ENCODE measurements around the gene PDE7B.

PDE7B gene

GRCh38 chr6:135996668-135997067, 145.2 kb downstream of the PDE7B start:
- Mint-ChIP-seq H3K27me3 (ENCODE audit: low read depth) (no peaks in the 10 kb centered on the region), H3K27ac (no peak overlapping the region), H3K4me3 (no peak overlapping the region), H3K36me3 (ENCODE audit: low read depth) (no peaks in the 10 kb centered on the region), H3K4me1 (no peaks in the 10 kb centered on the region), H3K9me3 (peaks cover 19% of the 10 kb centered on the region)
- TF ChIP-seq, protein P1, sequence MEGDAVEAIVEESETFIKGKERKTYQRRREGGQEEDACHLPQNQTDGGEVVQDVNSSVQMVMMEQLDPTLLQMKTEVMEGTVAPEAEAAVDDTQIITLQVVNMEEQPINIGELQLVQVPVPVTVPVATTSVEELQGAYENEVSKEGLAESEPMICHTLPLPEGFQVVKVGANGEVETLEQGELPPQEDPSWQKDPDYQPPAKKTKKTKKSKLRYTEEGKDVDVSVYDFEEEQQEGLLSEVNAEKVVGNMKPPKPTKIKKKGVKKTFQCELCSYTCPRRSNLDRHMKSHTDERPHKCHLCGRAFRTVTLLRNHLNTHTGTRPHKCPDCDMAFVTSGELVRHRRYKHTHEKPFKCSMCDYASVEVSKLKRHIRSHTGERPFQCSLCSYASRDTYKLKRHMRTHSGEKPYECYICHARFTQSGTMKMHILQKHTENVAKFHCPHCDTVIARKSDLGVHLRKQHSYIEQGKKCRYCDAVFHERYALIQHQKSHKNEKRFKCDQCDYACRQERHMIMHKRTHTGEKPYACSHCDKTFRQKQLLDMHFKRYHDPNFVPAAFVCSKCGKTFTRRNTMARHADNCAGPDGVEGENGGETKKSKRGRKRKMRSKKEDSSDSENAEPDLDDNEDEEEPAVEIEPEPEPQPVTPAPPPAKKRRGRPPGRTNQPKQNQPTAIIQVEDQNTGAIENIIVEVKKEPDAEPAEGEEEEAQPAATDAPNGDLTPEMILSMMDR (IDR thresholded peaks at IDR 0.05; ENCODE audit: unreplicated experiment in 3 of 3) = no peak

DNA sequence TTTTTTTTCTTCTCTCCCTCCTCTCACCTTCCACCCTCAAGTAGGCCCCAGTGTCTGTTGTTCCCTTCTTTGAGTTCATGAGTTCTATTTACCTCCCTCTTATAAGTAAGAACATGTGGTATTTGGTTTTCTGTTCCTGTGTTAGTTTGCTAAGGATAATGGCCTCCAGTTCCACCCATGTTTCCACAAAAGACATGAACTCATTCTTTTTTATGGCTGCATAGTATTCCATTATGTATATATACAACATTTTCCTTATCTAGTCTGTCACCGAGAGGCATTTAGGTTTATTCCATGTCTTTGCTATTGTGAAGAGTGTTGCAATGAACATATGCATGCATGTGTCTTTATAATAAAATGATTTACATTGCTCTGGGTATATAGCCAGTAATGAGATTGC, 147.9 kb downstream of the PDE7B start:
- H3K9me3 Mint-ChIP-seq = peaks cover 24% of the 10 kb centered on the region
- H3K27ac Mint-ChIP-seq = no peak overlapping the region
- H3K4me1 Mint-ChIP-seq = no peaks in the 10 kb centered on the region
- H3K36me3 Mint-ChIP-seq (ENCODE audit: low read depth) = no peaks in the 10 kb centered on the region
- no peak overlapping the region for H3K4me3 Mint-ChIP-seq
- TF ChIP-seq, protein P1 (IDR thresholded peaks at IDR 0.05; ENCODE audit: unreplicated experiment in 3 of 3) = no peak
- H3K27me3 Mint-ChIP-seq (ENCODE audit: low read depth) = no peaks in the 10 kb centered on the region

DNA sequence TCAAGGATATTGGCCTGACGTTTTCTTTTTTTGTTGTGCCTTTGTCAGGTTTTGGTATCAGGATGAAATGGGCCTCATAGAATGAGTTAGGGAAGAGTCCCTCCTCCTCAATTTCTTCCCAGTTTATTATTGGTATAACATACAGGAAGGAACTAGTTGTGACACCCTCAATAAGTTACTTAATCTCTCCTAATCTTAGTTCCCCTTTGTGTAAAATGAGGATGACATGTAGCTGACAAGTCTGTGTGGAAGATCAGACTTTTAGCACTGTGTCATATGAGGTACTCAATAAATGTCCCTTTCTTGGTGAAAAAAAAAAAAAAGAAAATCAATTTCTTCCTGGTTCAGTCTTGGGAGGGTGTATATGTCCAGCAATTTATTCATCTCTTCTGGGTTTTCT, 155.8 kb downstream of the PDE7B start:
- TF ChIP-seq, protein P1 (IDR thresholded peaks at IDR 0.05; ENCODE audit: unreplicated experiment in 3 of 3) = no peak
- Mint-ChIP-seq H3K9me3 (peaks cover 30% of the 10 kb centered on the region), H3K36me3 (ENCODE audit: low read depth) (no peaks in the 10 kb centered on the region), H3K4me1 (peaks cover 4% of the 10 kb centered on the region), H3K4me3 (no peak overlapping the region), H3K27me3 (ENCODE audit: low read depth) (no peaks in the 10 kb centered on the region), H3K27ac (no peak overlapping the region)

DNA sequence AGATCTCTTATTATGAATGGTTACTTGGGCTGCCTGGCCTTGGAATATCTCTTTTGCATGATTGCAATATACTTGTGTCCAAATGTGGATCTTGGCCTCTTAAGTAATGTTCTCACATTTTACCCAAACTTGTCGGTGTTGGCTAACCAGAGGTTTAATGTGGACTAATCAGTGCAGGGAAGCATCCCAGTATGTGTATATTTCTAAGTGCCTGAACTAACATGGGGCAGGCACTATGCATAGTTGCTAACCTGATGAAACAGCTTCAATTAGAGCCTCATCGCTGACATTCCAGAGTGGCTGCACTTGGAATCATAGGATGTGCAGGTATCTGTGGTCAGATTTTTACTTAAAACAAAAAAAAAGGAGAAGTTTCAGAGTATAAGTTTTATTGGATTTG, 160.0 kb downstream of the PDE7B start:
- TF ChIP-seq, protein P1 (IDR thresholded peaks at IDR 0.05; ENCODE audit: unreplicated experiment in 3 of 3) = no peak
- no peak overlapping the region for H3K4me3 Mint-ChIP-seq
- H3K27ac Mint-ChIP-seq = no peak overlapping the region
- no peaks in the 10 kb centered on the region for H3K36me3 Mint-ChIP-seq (ENCODE audit: low read depth)
- H3K9me3 Mint-ChIP-seq = peaks cover 23% of the 10 kb centered on the region
- H3K4me1 Mint-ChIP-seq = peaks cover 15% of the 10 kb centered on the region
- no peaks in the 10 kb centered on the region for H3K27me3 Mint-ChIP-seq (ENCODE audit: low read depth)

- TF ChIP-seq, protein P1 (IDR thresholded peaks at IDR 0.05; ENCODE audit: unreplicated experiment in 3 of 3) = no peak
- Mint-ChIP-seq H3K27ac (peak overlapping the region in 2 of 3 experiments; percentile 23 to 35), H3K36me3 (ENCODE audit: low read depth) (no peaks in the 10 kb centered on the region), H3K4me1 (peaks cover 15% of the 10 kb centered on the region), H3K9me3 (peaks cover 14% of the 10 kb centered on the region), H3K27me3 (ENCODE audit: low read depth) (no peaks in the 10 kb centered on the region), H3K4me3 (no peak overlapping the region)
These were observed 160.8 kb downstream of the PDE7B start for GRCh38 chr6:136012198-136012887.

- TF ChIP-seq, protein P1 (IDR thresholded peaks at IDR 0.05; ENCODE audit: unreplicated experiment in 3 of 3) = no peak
- no peaks in the 10 kb centered on the region for H3K36me3 Mint-ChIP-seq (ENCODE audit: low read depth)
- H3K9me3 Mint-ChIP-seq = peaks cover 11% of the 10 kb centered on the region
- H3K4me1 Mint-ChIP-seq = peaks cover 15% of the 10 kb centered on the region
- no peaks in the 10 kb centered on the region for H3K27me3 Mint-ChIP-seq (ENCODE audit: low read depth)
- H3K27ac Mint-ChIP-seq = no peak overlapping the region
- H3K4me3 Mint-ChIP-seq = no peak overlapping the region
These were observed 161.4 kb downstream of the PDE7B start for GRCh38 chr6:136012943-136013342.

All from nephron (organoid).